OCI-LY1 (cell line): ENCODE measurements around the gene GTF3C5.
"Not testable (repeated sequence)": the region's sequence is repeated elsewhere in the genome, so short reads cannot be mapped to it uniquely, and the experiment has no call there.

ENCODE experiments used
- H2AFZ ChIP-seq: fragments of 200-600 bp; sonication (generic), shearing (Covaris generic); 2 replicates; pipeline ENCODE4 v1.6.0; 2014; ENCODE audit warnings: antibody characterized with exemption, mild to moderate bottlenecking, low read length
- H3F3A ChIP-seq: fragments of 200-600 bp; sonication (generic), shearing (Covaris generic); 2 replicates; pipeline ENCODE4 v1.6.0; 2014; ENCODE audit warnings: mild to moderate bottlenecking, antibody characterized with exemption, low read length, moderate library complexity; ENCODE audit not compliant: insufficient read depth
- H3K27ac ChIP-seq: fragments of 200-600 bp; sonication (generic); 2 replicates; pipeline ENCODE4 v1.5.1; 2014; ENCODE audit warnings: low read length, mixed run types, mild to moderate bottlenecking, low read depth; ENCODE audit not compliant: poor library complexity, severe bottlenecking
- H3K27me3 ChIP-seq: fragments of 200-600 bp; sonication (generic); 2 replicates; pipeline ENCODE4 v1.6.0; 2014; ENCODE audit warnings: antibody characterized with exemption, mild to moderate bottlenecking, low read length, moderate library complexity; ENCODE audit not compliant: insufficient read depth
- H3K36me3 ChIP-seq: fragments of 200-600 bp; sonication (generic); 2 replicates; pipeline ENCODE4 v1.6.1; 2014; ENCODE audit warnings: mild to moderate bottlenecking, antibody characterized with exemption, low read length, moderate library complexity, mixed read lengths; ENCODE audit not compliant: insufficient read depth
- H3K4me1 ChIP-seq: fragments of 200-600 bp; sonication (generic); 2 replicates; pipeline ENCODE4 v1.5.1; 2014; ENCODE audit warnings: mild to moderate bottlenecking, low read length, moderate library complexity; ENCODE audit not compliant: insufficient read depth, severe bottlenecking
- H3K4me2 ChIP-seq: fragments of 200-600 bp; sonication (generic), shearing (Covaris generic); 2 replicates; pipeline ENCODE4 v1.6.1; 2014; ENCODE audit warnings: low read length
- H3K4me3 ChIP-seq: fragments of 200-600 bp; sonication (generic); 2 replicates; pipeline ENCODE4 v1.5.1; 2014; ENCODE audit warnings: low read length, low read depth, mild to moderate bottlenecking, mixed read lengths; ENCODE audit not compliant: poor library complexity, severe bottlenecking
- H3K79me2 ChIP-seq: fragments of 200-600 bp; shearing (Covaris generic); 2 replicates; pipeline ENCODE4 v1.6.1; 2016; ENCODE audit warnings: mixed run types, low read length, mixed read lengths; ENCODE audit not compliant: insufficient read depth
- H3K9ac ChIP-seq: fragments of 200-600 bp; sonication (generic), shearing (Covaris generic); 2 replicates; pipeline ENCODE4 v1.6.1; 2014; ENCODE audit warnings: mild to moderate bottlenecking, low read length, mixed read lengths
- H3K9me2 ChIP-seq: fragments of 200-600 bp; sonication (generic), shearing (Covaris generic); 2 replicates; pipeline ENCODE4 v1.6.1; 2014; ENCODE audit warnings: low read depth, mild to moderate bottlenecking, low read length, mixed read lengths
- H3K9me3 ChIP-seq: fragments of 200-600 bp; shearing (Covaris generic); 2 replicates; pipeline ENCODE4 v1.6.1; 2014; ENCODE audit warnings: low read length, mixed read lengths
- H4K20me1 ChIP-seq: fragments of 200-600 bp; sonication (generic), shearing (Covaris generic); 2 replicates; pipeline ENCODE4 v1.6.0; 2016; ENCODE audit warnings: mild to moderate bottlenecking, low read length; ENCODE audit not compliant: insufficient read depth
- EZH2 ChIP-seq: fragments of 200-600 bp; sonication (generic), shearing (Covaris generic); IDR thresholded peaks from 2 replicates; pipeline ENCODE4 v1.8.0; 2017; ENCODE audit warnings: borderline replicate concordance, mixed run types, mild to moderate bottlenecking, antibody characterized with exemption, low read length, moderate library complexity, mixed read lengths
- TF ChIP-seq, protein P1 (sequence below): fragments of 200-600 bp; sonication (generic), shearing (Covaris generic); IDR thresholded peaks from 2 replicates; pipeline ENCODE4 v1.5.1; 2017; ENCODE audit warnings: mild to moderate bottlenecking, antibody characterized with exemption, low read length, moderate library complexity, mixed read lengths

Gene GTF3C5

DNA sequence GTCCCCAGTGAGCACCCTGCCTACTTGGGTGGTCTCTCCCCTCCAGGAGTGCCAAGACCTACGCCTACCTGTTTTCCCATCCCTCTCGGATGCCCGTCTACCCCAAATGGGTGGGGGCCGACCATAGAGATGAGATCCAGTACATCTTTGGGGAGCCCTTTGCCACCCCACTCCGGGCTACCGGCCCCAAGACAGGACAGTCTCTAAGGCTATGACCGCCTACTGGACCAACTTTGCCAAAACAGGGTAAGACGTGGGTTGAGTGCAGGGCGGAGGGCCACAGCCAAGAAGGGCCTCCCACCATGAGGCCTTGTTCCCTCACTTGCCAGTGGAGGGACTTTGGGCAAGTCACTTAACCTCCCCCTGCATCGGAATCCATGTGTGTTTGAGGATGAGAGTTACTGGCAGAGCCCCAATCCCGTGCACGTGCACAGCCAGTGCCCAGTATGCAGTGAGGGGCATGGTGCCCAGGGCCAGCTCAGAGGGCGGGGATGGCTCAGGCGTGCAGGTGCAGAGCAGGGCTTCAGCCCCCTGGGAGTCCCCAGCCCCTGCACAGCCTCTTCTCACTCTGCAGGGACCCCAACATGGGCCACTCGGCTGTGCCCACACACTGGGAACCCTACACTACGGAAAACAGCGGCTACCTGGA, 55.5 kb downstream of the GTF3C5 start:
- H4K20me1 ChIP-seq, H3K4me3 ChIP-seq, H3K36me3 ChIP-seq, H3K4me2 ChIP-seq, H3K27ac ChIP-seq, H3K9me2 ChIP-seq, H3K4me1 ChIP-seq, H2AFZ ChIP-seq, H3K9me3 ChIP-seq, H3F3A ChIP-seq, H3K27me3 ChIP-seq, H3K9ac ChIP-seq, H3K79me2 ChIP-seq: not testable (repeated sequence)

DNA sequence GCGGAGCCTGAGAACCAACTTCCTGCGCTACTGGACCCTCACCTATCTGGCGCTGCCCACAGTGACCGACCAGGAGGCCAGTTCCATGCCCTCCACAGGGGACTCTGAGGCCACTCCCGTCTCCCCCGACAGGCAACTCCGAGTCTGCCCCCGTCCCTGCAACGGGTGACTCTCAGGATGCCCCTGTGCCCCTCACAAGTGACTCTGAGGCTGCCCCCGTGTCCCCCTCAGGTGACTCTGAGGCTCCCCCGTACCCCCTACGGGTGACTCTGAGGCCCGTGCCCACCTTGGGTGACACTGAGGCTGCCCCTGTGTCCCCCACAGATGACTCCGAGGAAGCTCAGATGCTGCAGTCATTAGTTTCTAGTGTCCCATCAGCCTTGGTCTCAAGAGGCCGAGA, 56.1 kb downstream of the GTF3C5 start:
- no peak for TF ChIP-seq EZH2
- TF ChIP-seq, protein P1, sequence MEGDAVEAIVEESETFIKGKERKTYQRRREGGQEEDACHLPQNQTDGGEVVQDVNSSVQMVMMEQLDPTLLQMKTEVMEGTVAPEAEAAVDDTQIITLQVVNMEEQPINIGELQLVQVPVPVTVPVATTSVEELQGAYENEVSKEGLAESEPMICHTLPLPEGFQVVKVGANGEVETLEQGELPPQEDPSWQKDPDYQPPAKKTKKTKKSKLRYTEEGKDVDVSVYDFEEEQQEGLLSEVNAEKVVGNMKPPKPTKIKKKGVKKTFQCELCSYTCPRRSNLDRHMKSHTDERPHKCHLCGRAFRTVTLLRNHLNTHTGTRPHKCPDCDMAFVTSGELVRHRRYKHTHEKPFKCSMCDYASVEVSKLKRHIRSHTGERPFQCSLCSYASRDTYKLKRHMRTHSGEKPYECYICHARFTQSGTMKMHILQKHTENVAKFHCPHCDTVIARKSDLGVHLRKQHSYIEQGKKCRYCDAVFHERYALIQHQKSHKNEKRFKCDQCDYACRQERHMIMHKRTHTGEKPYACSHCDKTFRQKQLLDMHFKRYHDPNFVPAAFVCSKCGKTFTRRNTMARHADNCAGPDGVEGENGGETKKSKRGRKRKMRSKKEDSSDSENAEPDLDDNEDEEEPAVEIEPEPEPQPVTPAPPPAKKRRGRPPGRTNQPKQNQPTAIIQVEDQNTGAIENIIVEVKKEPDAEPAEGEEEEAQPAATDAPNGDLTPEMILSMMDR, result no peak
- H3K9ac ChIP-seq, result no peak overlapping the region
- no peak overlapping the region for H3K4me3 ChIP-seq
- no peak overlapping the region for H3K4me2 ChIP-seq
- H3K4me1 ChIP-seq, result no peaks in the 10 kb centered on the region
- no peak overlapping the region for H2AFZ ChIP-seq
- H3F3A ChIP-seq, result no peaks in the 10 kb centered on the region
- no peaks in the 10 kb centered on the region for H3K79me2 ChIP-seq
- no peak overlapping the region for H3K27ac ChIP-seq
- H3K9me3 ChIP-seq, result no peaks in the 10 kb centered on the region
- no peaks in the 10 kb centered on the region for H3K27me3 ChIP-seq
- H4K20me1 ChIP-seq, result no peaks in the 10 kb centered on the region
- no peaks in the 10 kb centered on the region for H3K36me3 ChIP-seq
- no peaks in the 10 kb centered on the region for H3K9me2 ChIP-seq

DNA sequence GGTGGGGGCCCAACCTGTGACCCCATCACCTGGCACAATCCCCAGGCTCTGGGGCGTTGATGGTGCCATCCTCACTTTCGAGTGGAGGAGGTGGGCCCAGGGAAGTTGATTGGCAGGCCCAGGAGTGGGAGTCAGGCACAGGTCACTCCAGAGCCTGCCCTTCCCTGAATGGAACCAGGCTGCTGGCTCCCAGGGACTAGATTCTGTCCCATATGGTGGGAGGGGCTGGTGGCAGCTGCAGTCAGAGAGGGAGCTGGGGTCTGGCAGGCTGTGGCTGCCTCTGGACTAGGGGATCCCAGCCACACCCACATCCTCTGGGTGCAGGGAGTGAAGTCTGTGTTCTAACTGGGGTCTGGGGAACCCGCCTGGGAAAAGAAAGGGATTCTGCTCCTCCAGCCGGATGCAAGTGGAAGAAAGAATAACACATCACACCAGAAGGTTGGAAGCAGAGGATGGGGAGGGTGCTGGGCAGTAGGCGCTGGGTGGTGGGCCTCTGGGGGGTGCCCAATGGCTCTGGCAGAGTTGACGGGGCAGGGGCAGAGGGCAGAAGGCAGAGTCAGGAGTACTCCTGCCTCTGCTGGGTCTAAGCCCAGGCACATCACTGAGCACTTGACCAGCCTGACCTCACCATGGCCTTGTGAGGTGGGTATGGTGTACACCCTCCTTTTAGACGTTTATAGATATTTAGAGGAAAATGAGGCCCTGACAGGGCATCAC, 56.8 kb downstream of the GTF3C5 start:
- Histone ChIP-seq H3K4me2 (no peak overlapping the region), H3K9ac (no peak overlapping the region), H3K9me3 (no peaks in the 10 kb centered on the region), H3K27me3 (no peaks in the 10 kb centered on the region), H3F3A (no peaks in the 10 kb centered on the region), H3K4me3 (no peak overlapping the region), H3K4me1 (no peaks in the 10 kb centered on the region), H2AFZ (no peak overlapping the region), H3K9me2 (no peaks in the 10 kb centered on the region), H4K20me1 (no peaks in the 10 kb centered on the region), H3K36me3 (no peaks in the 10 kb centered on the region), H3K79me2 (no peaks in the 10 kb centered on the region), H3K27ac (no peak overlapping the region)
- TF ChIP-seq, protein P1, result no peak
- no peak for TF ChIP-seq EZH2
